HEK293 (cell line): ENCODE measurements around the gene PYGO2.

Experiments used
- CTCF ChIA-PET: fragments of 350-600 bp; formaldehyde crosslinking; extraction: SDS; loops from one replicate; lab custom pipeline; 2021; ENCODE audit warnings: antibody characterized with exemption; lab: Yijun Ruan, JAX
- POLR2A ChIA-PET: fragments of 300-600 bp; formaldehyde crosslinking; extraction: SDS; loops from one replicate; lab custom pipeline; 2020; ENCODE audit warnings: antibody characterized with exemption, inconsistent platforms; lab: Yijun Ruan, JAX
- H3K27ac ChIP-seq: fragments of 200-500 bp; sonication (Bioruptor generic); 2 replicates; pipeline ENCODE4 v1.5.1; 2014; ENCODE audit warnings: low read depth, low read length, control low read depth, inconsistent platforms; ENCODE audit errors: extremely low read depth
- H3K36me3 ChIP-seq, 2 experiments: fragments of 200-500 bp in 1 of 2; sonication (Bioruptor generic) in 1 of 2; 1 replicate in 1 of 2; 2 replicates in 1 of 2; pipeline ENCODE4 v1.5.1; 2014 to 2017; ENCODE audit warnings: inconsistent platforms in 2 of 2, low read length in 2 of 2; ENCODE audit not compliant: control insufficient read depth in 2 of 2, insufficient read depth in 1 of 2
- H3K4me1 ChIP-seq: fragments of 200-500 bp; sonication (Bioruptor generic); 2 replicates; pipeline ENCODE4 v1.5.1; 2014; ENCODE audit warnings: mild to moderate bottlenecking, low read length, inconsistent platforms; ENCODE audit not compliant: control insufficient read depth, insufficient read depth
- H3K4me3 ChIP-seq: 2 replicates; pipeline ENCODE4 v1.5.1; 2011; ENCODE audit warnings: low read depth, mild to moderate bottlenecking, control low read depth, low read length, moderate library complexity
- H3K9me3 ChIP-seq: fragments of 200-500 bp; sonication (Bioruptor generic); 2 replicates; pipeline ENCODE4 v1.5.1; 2014; ENCODE audit warnings: low read depth, low read length, inconsistent platforms; ENCODE audit not compliant: control insufficient read depth, insufficient read depth
- CTCF ChIP-seq: fragments of 450-650 bp; formaldehyde crosslinking; IDR thresholded peaks from 2 replicates; pipeline ENCODE4 v1.5.1; 2016; ENCODE audit warnings: missing biosample characterization, missing genetic modification characterization
- KLF1 ChIP-seq: fragments of 450-650 bp; formaldehyde crosslinking; IDR thresholded peaks from 2 replicates; pipeline ENCODE4 v1.5.1; 2016; ENCODE audit warnings: missing biosample characterization, missing genetic modification characterization
- PRDM10 ChIP-seq: fragments of 450-650 bp; formaldehyde crosslinking; IDR thresholded peaks from 2 replicates; pipeline ENCODE4 v1.5.1; 2016; ENCODE audit warnings: missing biosample characterization, missing genetic modification characterization
- REPIN1 ChIP-seq: fragments of 450-650 bp; formaldehyde crosslinking; IDR thresholded peaks from 2 replicates; pipeline ENCODE4 v1.5.1; 2017; ENCODE audit warnings: missing biosample characterization, missing genetic modification characterization, low read depth
- SALL2 ChIP-seq: fragments of 450-650 bp; formaldehyde crosslinking; IDR thresholded peaks from 2 replicates; pipeline ENCODE4 v1.5.0; 2017; ENCODE audit warnings: missing biosample characterization, mild to moderate bottlenecking, missing genetic modification characterization, borderline replicate concordance
- ZBTB20 ChIP-seq: fragments of 450-650 bp; formaldehyde crosslinking; IDR thresholded peaks from 2 replicates; pipeline ENCODE4 v1.5.1; 2016; ENCODE audit warnings: missing biosample characterization, missing genetic modification characterization
- ZEB2 ChIP-seq: fragments of 450-650 bp; formaldehyde crosslinking; IDR thresholded peaks from 2 replicates; pipeline ENCODE4 v1.5.1; 2016; ENCODE audit warnings: missing biosample characterization, missing genetic modification characterization
- ZNF133 ChIP-seq: fragments of 450-650 bp; formaldehyde crosslinking; IDR thresholded peaks from 2 replicates; pipeline ENCODE4 v1.5.1; 2016; ENCODE audit warnings: missing biosample characterization, missing genetic modification characterization
- ZNF202 ChIP-seq: fragments of 450-650 bp; formaldehyde crosslinking; IDR thresholded peaks from 2 replicates; pipeline ENCODE4 v1.5.1; 2016; ENCODE audit warnings: missing biosample characterization, missing genetic modification characterization, borderline replicate concordance
- ZNF311 ChIP-seq: fragments of 450-650 bp; formaldehyde crosslinking; IDR thresholded peaks from 2 replicates; pipeline ENCODE4 v1.5.1; 2017; ENCODE audit warnings: missing biosample characterization, missing genetic modification characterization, borderline replicate concordance
- ZNF324 ChIP-seq: fragments of 450-650 bp; formaldehyde crosslinking; IDR thresholded peaks from 2 replicates; pipeline ENCODE4 v1.5.1; 2016; ENCODE audit warnings: missing biosample characterization, missing genetic modification characterization
- ZNF473 ChIP-seq: fragments of 450-650 bp; formaldehyde crosslinking; IDR thresholded peaks from 2 replicates; pipeline ENCODE4 v1.5.1; 2017; ENCODE audit warnings: missing biosample characterization, missing genetic modification characterization
- ZNF521 ChIP-seq: fragments of 450-650 bp; formaldehyde crosslinking; IDR thresholded peaks from 2 replicates; pipeline ENCODE4 v1.5.1; 2017; ENCODE audit warnings: missing biosample characterization, mild to moderate bottlenecking, missing genetic modification characterization
- ZNF610 ChIP-seq: fragments of 450-650 bp; formaldehyde crosslinking; IDR thresholded peaks from 2 replicates; pipeline ENCODE4 v1.5.1; 2016; ENCODE audit warnings: missing biosample characterization, missing genetic modification characterization, borderline replicate concordance
- ZNF621 ChIP-seq: fragments of 450-650 bp; formaldehyde crosslinking; IDR thresholded peaks from 2 replicates; pipeline ENCODE4 v1.5.1; 2017; ENCODE audit warnings: missing biosample characterization, missing genetic modification characterization
- ZNF654 ChIP-seq: fragments of 450-650 bp; formaldehyde crosslinking; IDR thresholded peaks from 2 replicates; pipeline ENCODE4 v1.5.1; 2016; ENCODE audit warnings: low read depth, missing biosample characterization, missing genetic modification characterization
- ZNF768 ChIP-seq: fragments of 450-650 bp; formaldehyde crosslinking; IDR thresholded peaks from 2 replicates; pipeline ENCODE4 v1.5.1; 2018; ENCODE audit warnings: missing biosample characterization, mild to moderate bottlenecking, missing genetic modification characterization
- ZSCAN23 ChIP-seq: fragments of 450-650 bp; formaldehyde crosslinking; IDR thresholded peaks from 2 replicates; pipeline ENCODE4 v1.5.1; 2016; ENCODE audit warnings: missing biosample characterization, missing genetic modification characterization
- TF ChIP-seq, protein P1 (sequence below): fragments of 450-650 bp; formaldehyde crosslinking; IDR thresholded peaks from 2 replicates; pipeline ENCODE4 v1.5.1; 2016; ENCODE audit warnings: missing biosample characterization, missing genetic modification characterization
- TF ChIP-seq, protein P2 (sequence below): fragments of 450-650 bp; formaldehyde crosslinking; IDR thresholded peaks from 2 replicates; pipeline ENCODE4 v1.5.1; 2017; ENCODE audit warnings: missing biosample characterization, missing genetic modification characterization

Gene PYGO2

GRCh38 chr1:154944401-154945159 lies 17.0 kb downstream of the PYGO2 start:
- Histone ChIP-seq H3K27ac (no peak overlapping the region), H3K9me3 (no peaks in the 10 kb centered on the region)
- CTCF ChIA-PET: interaction anchor here (0.6 to 1.6 kb wide), 18 partner anchors 22 to 1822 kb away, joined by 3 to 7 read pairs (median 4); no protein-coding TSS in a partner anchor
- TF ChIP-seq, protein P1, sequence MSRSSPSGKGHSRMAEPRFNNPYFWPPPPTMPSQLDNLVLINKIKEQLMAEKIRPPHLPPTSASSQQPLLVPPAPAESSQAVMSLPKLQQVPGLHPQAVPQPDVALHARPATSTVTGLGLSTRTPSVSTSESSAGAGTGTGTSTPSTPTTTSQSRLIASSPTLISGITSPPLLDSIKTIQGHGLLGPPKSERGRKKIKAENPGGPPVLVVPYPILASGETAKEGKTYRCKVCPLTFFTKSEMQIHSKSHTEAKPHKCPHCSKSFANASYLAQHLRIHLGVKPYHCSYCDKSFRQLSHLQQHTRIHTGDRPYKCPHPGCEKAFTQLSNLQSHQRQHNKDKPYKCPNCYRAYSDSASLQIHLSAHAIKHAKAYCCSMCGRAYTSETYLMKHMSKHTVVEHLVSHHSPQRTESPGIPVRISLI (tag by site-specific recombination): no peak
- TF ChIP-seq ZNF473 (tag by site-specific recombination) (no peak), ZNF621 (tag by site-specific recombination) (no peak), PRDM10 (tag by site-specific recombination) (peak; percentile 52; the same call in 1 of the 2 replicates)
- TF ChIP-seq, all 188 proteins: peak for 1
- Histone ChIP-seq H3K36me3 (peaks cover 0 to 20% of the 10 kb centered on the region in 2 experiments; a peak in 1 of 3 replicates), H3K4me1 (no peaks in the 10 kb centered on the region), H3K4me3 (no peak overlapping the region)
- POLR2A ChIA-PET: no interaction called here

DNA sequence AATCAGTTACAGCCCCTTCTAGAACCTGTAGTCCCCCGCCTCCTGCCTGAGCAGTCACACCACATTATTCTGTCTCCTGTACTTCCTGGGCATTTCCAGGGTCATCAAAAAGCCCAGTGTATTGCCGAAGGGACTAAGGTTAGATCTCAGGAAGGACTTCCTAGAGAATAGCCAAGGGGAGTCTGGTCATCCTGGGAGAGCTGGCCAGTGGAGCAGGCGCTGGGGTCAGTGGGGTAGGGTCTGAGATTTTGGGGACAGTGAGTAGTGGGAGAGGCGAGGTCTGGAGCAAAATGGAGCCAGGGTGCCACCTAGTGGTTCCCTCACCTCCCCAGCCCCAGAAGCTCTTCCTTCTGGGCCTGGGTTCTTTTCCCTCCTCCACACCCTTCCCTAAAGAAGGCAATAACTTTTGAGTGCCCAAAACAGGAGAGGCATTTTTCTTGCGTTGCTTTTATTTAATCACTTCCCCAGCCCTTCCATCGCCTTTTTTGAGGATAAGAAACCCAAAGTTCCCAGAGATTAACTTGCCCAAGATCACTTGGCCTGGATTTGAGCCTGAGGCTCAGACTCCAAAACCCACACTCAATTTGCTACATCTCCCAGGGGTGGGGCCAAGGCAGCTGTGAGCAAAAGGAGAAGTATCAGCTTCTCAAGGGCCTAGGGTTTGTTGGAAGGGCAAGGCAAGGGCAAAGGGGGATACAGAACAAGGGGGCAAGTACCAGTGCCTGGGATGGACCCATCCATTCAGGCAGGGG lies 17.8 kb downstream of the PYGO2 start:
- Histone ChIP-seq H3K4me1 (no peaks in the 10 kb centered on the region), H3K4me3 (no peak overlapping the region), H3K9me3 (no peaks in the 10 kb centered on the region), H3K36me3 (peaks cover 0 to 20% of the 10 kb centered on the region in 2 experiments; a peak in 1 of 3 replicates), H3K27ac (no peak overlapping the region)
- CTCF ChIA-PET: interaction anchor here (0.5 to 1.6 kb wide), 18 partner anchors 23 to 1821 kb away, joined by 3 to 7 read pairs (median 3); no protein-coding TSS in a partner anchor
- POLR2A ChIA-PET: no interaction called here
- TF ChIP-seq, protein P1 (tag by site-specific recombination): no peak
- TF ChIP-seq ZBTB20 (tag by site-specific recombination) (no peak), REPIN1 (tag by site-specific recombination) (no peak), ZEB2 (tag by site-specific recombination) (0 out of 2 replicates have a peak, but pooled peaks have one; percentile 18), ZNF324 (tag by site-specific recombination) (no peak), CTCF (tag by site-specific recombination) (peak; percentile 82), ZNF768 (tag by site-specific recombination) (no peak), SALL2 (tag by site-specific recombination) (no peak), ZNF654 (peak; percentile 93), ZSCAN23 (no peak), ZNF202 (tag by site-specific recombination) (no peak), ZNF521 (tag by site-specific recombination) (no peak), ZNF610 (no peak), KLF1 (tag by site-specific recombination) (0 out of 2 replicates have a peak, but pooled peaks have one; percentile 7), ZNF133 (tag by site-specific recombination) (no peak), ZNF311 (tag by site-specific recombination) (no peak)
- TF ChIP-seq, protein P2, sequence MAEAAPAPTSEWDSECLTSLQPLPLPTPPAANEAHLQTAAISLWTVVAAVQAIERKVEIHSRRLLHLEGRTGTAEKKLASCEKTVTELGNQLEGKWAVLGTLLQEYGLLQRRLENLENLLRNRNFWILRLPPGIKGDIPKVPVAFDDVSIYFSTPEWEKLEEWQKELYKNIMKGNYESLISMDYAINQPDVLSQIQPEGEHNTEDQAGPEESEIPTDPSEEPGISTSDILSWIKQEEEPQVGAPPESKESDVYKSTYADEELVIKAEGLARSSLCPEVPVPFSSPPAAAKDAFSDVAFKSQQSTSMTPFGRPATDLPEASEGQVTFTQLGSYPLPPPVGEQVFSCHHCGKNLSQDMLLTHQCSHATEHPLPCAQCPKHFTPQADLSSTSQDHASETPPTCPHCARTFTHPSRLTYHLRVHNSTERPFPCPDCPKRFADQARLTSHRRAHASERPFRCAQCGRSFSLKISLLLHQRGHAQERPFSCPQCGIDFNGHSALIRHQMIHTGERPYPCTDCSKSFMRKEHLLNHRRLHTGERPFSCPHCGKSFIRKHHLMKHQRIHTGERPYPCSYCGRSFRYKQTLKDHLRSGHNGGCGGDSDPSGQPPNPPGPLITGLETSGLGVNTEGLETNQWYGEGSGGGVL (tag by site-specific recombination): no peak
